HG02885 (cell line): ENCODE measurements around the gene PODXL2.

Experiments
- ATAC-seq: cut with Tn5 transposase; IDR thresholded peaks from one replicate; pipeline ENCODE4 v1.9.1; 2021; ENCODE audit warnings: mild to moderate bottlenecking; ENCODE audit not compliant: unreplicated experiment, poor library complexity

PODXL2 gene

GRCh38 chr3:127625821-127626220 lies 3.2 kb upstream of the PODXL2 start:
- ATAC-seq = no peak

- no peak for ATAC-seq
These were observed 578 bp upstream of the PODXL2 start for GRCh38 chr3:127628426-127628787.

- ATAC-seq = peak; percentile 34
These were observed 750 bp downstream of the PODXL2 start for GRCh38 chr3:127629467-127630403.

GRCh38 chr3:127630811-127631714 lies 2.1 kb downstream of the PODXL2 start:
- no peak for ATAC-seq

- no peak for ATAC-seq
These were observed 3.2 kb downstream of the PODXL2 start for GRCh38 chr3:127632035-127632820.

- no peak for ATAC-seq
These were observed 5.7 kb downstream of the PODXL2 start for GRCh38 chr3:127634653-127635052.

GRCh38 chr3:127637546-127637945 lies 8.6 kb downstream of the PODXL2 start:
- no peak for ATAC-seq

- no peak for ATAC-seq
These were observed 9.0 kb downstream of the PODXL2 start for GRCh38 chr3:127637971-127638370.

GRCh38 chr3:127639173-127640041 lies 10.4 kb downstream of the PODXL2 start:
- no peak for ATAC-seq

- no peak for ATAC-seq
These were observed 11.0 kb downstream of the PODXL2 start for GRCh38 chr3:127640042-127640355.

- no peak for ATAC-seq
These were observed 15.8 kb downstream of the PODXL2 start for GRCh38 chr3:127644641-127645370.

GRCh38 chr3:127645371-127646015 lies 16.5 kb downstream of the PODXL2 start:
- ATAC-seq = no peak

GRCh38 chr3:127646501-127647046 lies 17.6 kb downstream of the PODXL2 start:
- ATAC-seq = no peak

- ATAC-seq = no peak
These were observed 18.3 kb downstream of the PODXL2 start for GRCh38 chr3:127647166-127647844.

GRCh38 chr3:127647845-127648204 lies 18.8 kb downstream of the PODXL2 start:
- no peak for ATAC-seq

GRCh38 chr3:127650236-127650635 lies 21.3 kb downstream of the PODXL2 start:
- ATAC-seq = no peak

GRCh38 chr3:127651516-127652172 lies 22.7 kb downstream of the PODXL2 start:
- ATAC-seq = no peak
